ENCODE results near the gene ARSB. TPM values are rescaled to one million over a fixed set of nuclear protein-coding genes. Genes with fewer than 3 reads are reported as not detected.

Gene ARSB
- total RNA-seq, 1 donor from 2014 or later, result 21.4 TPM

DNA sequence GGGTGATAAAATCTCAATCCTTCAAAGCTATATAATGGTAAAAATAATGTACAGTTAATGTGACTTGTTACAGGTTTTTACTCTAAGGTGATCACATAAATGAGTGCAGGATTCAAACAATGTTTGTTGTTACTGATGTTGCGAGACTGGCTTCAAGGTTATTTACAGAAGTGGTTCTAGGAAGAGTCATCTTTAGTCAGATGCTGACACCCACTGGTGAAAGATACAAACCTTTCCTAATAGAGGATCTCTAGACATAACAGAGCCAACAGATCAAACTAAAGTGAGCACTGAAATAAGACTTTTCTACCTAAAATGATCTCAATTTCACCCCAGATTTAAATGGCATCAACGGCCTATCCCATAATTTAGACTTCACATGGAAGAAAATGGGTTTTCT lies 20.2 kb downstream of the ARSB start:
- Mint-ChIP-seq H3K27me3 (ENCODE audit: low read depth) (no peaks in the 10 kb centered on the region), H3K4me3 (no peak overlapping the region), H3K36me3 (peaks cover 3% of the 10 kb centered on the region), H3K27ac (no peak overlapping the region), H3K4me1 (peaks cover 11% of the 10 kb centered on the region), H3K9me3 (no peaks in the 10 kb centered on the region)
- no peak for DNase-seq (ENCODE audit: low spot score in 2 of 2, unreplicated experiment in 2 of 2)
- TF ChIP-seq, protein P1, sequence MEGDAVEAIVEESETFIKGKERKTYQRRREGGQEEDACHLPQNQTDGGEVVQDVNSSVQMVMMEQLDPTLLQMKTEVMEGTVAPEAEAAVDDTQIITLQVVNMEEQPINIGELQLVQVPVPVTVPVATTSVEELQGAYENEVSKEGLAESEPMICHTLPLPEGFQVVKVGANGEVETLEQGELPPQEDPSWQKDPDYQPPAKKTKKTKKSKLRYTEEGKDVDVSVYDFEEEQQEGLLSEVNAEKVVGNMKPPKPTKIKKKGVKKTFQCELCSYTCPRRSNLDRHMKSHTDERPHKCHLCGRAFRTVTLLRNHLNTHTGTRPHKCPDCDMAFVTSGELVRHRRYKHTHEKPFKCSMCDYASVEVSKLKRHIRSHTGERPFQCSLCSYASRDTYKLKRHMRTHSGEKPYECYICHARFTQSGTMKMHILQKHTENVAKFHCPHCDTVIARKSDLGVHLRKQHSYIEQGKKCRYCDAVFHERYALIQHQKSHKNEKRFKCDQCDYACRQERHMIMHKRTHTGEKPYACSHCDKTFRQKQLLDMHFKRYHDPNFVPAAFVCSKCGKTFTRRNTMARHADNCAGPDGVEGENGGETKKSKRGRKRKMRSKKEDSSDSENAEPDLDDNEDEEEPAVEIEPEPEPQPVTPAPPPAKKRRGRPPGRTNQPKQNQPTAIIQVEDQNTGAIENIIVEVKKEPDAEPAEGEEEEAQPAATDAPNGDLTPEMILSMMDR (IDR thresholded peaks at IDR 0.05; ENCODE audit: unreplicated experiment), result peak; percentile 17

DNA sequence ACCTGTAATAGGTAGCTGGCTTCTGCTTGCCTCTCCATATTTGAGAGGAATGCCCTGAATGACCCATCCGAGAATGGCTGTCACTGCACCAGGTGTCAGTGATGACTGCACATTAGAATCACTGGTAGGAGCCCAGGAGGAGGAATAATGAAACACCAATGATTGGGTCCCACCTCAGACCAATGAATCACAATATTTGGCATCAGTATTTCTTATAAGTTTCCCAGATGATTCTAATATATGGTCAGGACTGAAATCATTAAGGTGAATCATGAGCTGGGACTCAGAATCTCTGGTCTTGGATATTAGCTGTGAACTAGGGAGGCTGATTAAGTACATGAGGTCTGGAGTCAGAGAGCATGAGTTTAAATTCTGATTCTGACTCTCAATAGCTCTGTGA lies 23.4 kb downstream of the ARSB start:
- H3K4me3 Mint-ChIP-seq, result no peak overlapping the region
- H3K27ac Mint-ChIP-seq, result no peak overlapping the region
- TF ChIP-seq, protein P1 (IDR thresholded peaks at IDR 0.05; ENCODE audit: unreplicated experiment), result no peak
- DNase-seq (ENCODE audit: low spot score in 2 of 2, unreplicated experiment in 2 of 2), result no peak
- no peaks in the 10 kb centered on the region for H3K27me3 Mint-ChIP-seq (ENCODE audit: low read depth)
- peaks cover 3% of the 10 kb centered on the region for H3K4me1 Mint-ChIP-seq
- H3K36me3 Mint-ChIP-seq, result peaks cover 3% of the 10 kb centered on the region
- H3K9me3 Mint-ChIP-seq, result no peaks in the 10 kb centered on the region

DNA sequence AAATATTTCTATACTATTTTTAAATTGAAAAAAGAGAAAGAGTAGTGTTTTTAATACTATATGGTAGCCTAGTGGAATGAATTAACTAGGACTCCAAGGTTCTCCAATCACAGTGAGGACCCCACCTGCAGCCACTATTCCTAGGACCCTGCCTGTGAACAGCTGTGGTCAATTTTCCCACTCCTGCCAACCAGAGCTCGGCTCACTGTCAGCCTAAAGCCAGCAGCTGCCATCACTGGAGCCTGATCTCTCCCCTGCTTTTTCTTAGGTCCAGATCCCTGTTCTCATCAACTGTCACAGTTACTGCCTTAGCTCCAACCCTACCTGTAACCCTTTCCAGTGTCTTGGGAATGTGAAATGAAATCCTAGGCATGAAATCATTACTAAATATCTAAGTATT lies 25.3 kb downstream of the ARSB start:
- no peaks in the 10 kb centered on the region for H3K9me3 Mint-ChIP-seq
- DNase-seq (ENCODE audit: low spot score in 2 of 2, unreplicated experiment in 2 of 2), result no peak
- H3K27me3 Mint-ChIP-seq (ENCODE audit: low read depth), result no peaks in the 10 kb centered on the region
- TF ChIP-seq, protein P1 (IDR thresholded peaks at IDR 0.05; ENCODE audit: unreplicated experiment), result no peak
- H3K27ac Mint-ChIP-seq, result no peak overlapping the region
- H3K4me1 Mint-ChIP-seq, result peaks cover 2% of the 10 kb centered on the region
- H3K4me3 Mint-ChIP-seq, result no peak overlapping the region
- peaks cover 7% of the 10 kb centered on the region for H3K36me3 Mint-ChIP-seq

DNA sequence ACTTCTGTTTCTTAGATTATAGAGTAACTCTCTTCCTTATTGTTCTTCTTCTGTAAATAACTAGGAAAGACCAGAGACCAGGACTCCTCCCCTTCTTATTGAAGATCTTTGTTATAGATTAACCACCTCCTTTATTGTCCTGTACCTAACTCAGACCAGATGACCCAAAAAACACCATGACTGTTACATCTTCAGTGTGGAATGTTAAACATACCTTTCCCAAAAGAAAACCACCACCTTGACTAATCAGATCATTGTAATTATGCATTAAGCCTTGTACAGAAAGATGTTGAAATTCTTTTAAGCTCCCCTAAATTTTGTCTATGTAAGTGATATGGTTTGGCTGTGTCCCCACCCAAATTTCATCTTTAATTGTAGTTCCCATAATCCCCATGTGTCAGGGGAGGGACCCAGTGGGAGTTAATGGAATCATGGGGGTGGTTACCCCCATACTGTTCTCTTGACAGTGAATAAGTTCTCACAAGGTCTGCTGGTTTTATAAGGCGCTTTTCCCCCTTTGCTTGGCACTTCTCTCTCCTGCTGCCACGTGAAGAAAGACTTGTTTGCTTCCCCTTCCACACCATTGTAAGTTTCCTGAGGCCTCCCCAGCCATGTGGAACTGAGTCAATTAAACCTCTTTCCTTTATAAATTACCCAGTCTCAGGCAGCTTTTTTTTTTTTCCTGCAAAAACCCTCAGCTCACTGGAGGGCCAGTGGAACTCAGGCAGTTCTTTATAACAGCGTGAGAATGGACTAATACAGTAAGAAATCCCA lies 26.3 kb downstream of the ARSB start:
- no peaks in the 10 kb centered on the region for H3K27me3 Mint-ChIP-seq (ENCODE audit: low read depth)
- H3K4me3 Mint-ChIP-seq, result no peak overlapping the region
- peaks cover 2% of the 10 kb centered on the region for H3K4me1 Mint-ChIP-seq
- H3K27ac Mint-ChIP-seq, result no peak overlapping the region
- H3K36me3 Mint-ChIP-seq, result peaks cover 7% of the 10 kb centered on the region
- no peaks in the 10 kb centered on the region for H3K9me3 Mint-ChIP-seq
- TF ChIP-seq, protein P1 (IDR thresholded peaks at IDR 0.05; ENCODE audit: unreplicated experiment), result no peak
- no peak for DNase-seq (ENCODE audit: low spot score in 2 of 2, unreplicated experiment in 2 of 2)

DNA sequence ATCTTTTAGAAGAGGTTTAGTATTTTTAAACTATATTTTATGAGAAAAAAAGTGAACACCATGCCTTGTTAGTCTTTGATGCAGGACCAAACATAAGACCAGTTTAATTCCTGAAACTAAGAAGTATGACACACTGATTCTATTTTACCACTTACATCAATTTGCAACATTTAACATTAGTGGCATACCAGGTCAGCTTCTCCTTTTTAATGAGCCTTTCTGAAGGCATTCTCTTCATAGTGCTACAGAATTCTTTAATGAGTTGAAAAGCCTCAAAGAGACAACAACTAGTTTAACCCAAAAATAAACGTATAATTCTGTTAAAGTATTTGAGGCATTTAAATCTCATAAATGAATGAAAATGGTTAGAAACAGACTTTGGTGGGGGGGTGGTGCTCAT lies 28.2 kb downstream of the ARSB start:
- Mint-ChIP-seq H3K4me1 (peaks cover 5% of the 10 kb centered on the region), H3K27me3 (ENCODE audit: low read depth) (no peaks in the 10 kb centered on the region), H3K4me3 (no peak overlapping the region), H3K9me3 (no peaks in the 10 kb centered on the region), H3K36me3 (peaks cover 4% of the 10 kb centered on the region), H3K27ac (no peak overlapping the region)
- TF ChIP-seq, protein P1 (IDR thresholded peaks at IDR 0.05; ENCODE audit: unreplicated experiment), result no peak
- no peak for DNase-seq (ENCODE audit: low spot score in 2 of 2, unreplicated experiment in 2 of 2)
